Erythroblast (primary cell): Measurements from ENCODE around the gene USP31.

ENCODE experiments used
- DNase-seq, 2 experiments: peaks; one replicate each; lab custom pipeline; 2025; lab: John Stamatoyannopoulos, UW
- GATA1 ChIP-seq: IDR thresholded peaks from 2 replicates; pipeline ENCODE4 v1.6.1; 2011; ENCODE audit warnings: low read depth, mild to moderate bottlenecking, control low read depth, low read length, moderate library complexity
- POLR2A ChIP-seq: IDR thresholded peaks from 2 replicates; pipeline ENCODE4 v1.6.1; 2011; ENCODE audit warnings: mild to moderate bottlenecking, low read length

The USP31 gene

DNA sequence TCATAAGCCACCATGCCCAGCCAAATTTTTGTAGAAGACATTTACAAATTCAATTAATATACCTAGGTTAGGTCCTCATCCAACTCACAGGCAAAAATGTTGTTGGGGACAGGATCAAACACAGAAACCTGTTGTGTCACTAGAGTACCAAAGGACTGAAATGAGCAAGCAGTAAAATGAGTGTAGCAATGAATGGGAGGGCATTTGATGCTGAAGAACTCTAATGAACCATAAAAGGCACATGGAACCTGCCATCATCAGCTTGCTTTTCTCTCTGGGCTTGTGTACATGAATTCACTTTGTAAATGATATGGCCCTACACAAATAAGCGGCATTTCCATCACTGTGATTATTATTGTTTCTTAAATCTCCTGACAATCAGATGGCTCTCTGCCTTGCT is 17.8 kb downstream of the USP31 start:
- TF ChIP-seq GATA1 = no peak
- no peak for TF ChIP-seq POLR2A
- DNase-seq = no peak

DNA sequence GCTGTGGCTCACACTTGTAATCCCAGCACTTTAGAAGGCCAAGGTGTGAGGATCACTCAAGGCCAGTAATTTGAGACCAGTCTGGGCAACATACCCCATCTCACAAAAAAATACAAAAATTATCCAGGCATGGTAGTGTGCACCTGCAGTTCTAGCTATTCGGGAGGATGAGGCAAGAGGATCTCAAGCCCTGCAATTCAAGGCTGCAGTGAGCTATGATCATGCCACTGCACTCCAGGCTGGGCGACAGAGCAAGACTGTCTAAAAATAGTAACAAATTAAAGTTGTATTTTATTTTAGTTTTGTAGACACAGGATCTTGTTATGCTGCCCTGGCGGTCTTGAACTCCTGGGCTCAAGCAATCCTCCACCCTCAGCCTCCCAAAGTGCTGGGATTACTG is 18.2 kb downstream of the USP31 start:
- no peak for TF ChIP-seq POLR2A
- TF ChIP-seq GATA1 = no peak
- DNase-seq = no peak

DNA sequence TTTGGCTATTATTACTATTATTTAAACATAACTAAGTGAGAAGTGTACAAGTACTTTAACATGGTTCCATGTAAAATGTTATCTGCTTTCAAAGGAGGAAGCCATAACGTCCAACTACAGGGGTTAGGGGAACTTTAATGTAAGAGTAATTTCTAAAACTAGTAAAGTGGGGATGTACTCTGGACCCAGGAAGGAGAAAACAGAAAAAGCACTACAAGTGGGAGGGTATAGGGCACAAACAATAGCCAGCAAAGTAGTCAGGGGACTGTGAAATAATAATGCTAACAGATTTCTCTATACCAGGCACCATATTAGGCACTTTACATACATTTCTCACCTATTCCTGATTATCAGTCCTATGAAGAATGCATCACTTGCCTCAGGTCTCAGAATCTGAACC is 19.6 kb downstream of the USP31 start:
- no peak for DNase-seq
- TF ChIP-seq GATA1 = no peak
- TF ChIP-seq POLR2A = no peak

DNA sequence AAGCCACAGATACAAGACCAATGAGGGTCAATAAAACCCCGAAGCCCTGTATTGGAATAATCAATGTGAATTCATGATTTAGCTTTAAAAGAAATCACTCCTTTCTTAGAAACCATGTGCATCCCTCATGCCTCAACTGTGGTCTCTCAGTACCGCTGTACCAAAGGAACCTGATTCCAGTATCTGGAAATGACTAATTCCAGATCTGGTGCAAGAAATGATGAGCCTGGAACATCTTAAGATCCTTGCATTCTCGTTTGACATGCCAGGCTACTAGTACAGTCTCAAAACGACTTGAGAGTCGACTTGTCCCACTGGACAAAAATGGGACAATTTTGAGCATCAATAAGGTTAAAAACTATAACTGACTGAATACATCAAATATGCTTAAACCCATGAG is 21.2 kb downstream of the USP31 start:
- DNase-seq = no peak
- TF ChIP-seq GATA1 = no peak
- no peak for TF ChIP-seq POLR2A

DNA sequence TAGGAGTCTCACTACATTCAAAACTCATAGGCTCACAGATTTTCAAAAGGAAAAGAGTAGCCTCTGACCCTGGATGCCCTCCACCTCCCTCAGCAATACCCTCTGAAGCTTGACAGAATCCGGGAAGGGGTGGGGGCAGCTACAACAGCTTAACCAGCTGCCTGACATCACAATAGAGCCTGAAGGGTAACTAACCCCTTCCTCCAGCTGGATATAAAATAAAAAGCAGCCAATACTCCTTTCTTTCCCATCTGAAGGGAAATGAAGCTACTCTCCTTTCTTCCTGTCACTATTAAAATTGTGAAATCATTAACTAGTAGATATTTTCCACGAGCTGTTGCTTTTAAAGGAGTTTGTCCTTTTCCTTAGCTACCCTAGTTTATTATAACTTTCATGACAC is 24.0 kb downstream of the USP31 start:
- TF ChIP-seq GATA1 (no peak), POLR2A (no peak)
- DNase-seq = no peak

DNA sequence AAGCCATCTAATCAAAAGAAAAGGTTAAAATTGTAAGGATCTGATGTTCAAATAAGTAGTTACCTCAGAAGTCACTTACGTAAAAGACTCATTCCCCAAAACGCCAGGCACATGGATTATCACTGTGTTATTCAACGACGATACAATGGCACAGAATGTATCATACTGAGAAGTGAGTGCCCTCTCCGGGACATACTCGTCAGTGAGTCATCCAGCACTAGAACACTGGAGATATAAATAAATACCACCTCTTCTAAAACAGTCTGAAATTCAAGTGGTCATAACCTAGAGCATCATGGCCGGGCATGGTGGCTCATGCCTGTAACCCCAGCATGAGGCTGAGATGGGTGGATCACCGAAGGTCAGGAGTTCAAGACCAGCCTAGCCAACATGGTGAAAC is 24.9 kb downstream of the USP31 start:
- TF ChIP-seq POLR2A = no peak
- no peak for TF ChIP-seq GATA1
- DNase-seq = no peak

DNA sequence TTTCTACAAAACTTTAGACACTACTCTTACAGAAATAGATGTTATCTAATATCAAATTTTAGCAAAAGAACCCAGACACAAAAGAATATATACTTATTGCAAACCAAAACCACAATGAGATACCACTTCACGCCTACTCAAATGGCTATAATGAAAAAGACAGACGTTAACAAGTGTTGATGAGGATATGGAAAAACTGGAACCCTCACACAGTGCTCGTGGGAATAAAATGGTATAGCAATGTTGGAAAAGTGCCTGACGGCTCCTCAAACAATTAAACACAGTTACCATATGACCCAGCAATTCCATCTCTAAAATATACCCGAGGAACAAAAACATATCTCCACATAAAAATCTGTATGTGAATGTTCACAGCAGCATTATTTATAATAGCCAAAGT is 27.1 kb downstream of the USP31 start:
- TF ChIP-seq GATA1 (no peak), POLR2A (no peak)
- no peak for DNase-seq

DNA sequence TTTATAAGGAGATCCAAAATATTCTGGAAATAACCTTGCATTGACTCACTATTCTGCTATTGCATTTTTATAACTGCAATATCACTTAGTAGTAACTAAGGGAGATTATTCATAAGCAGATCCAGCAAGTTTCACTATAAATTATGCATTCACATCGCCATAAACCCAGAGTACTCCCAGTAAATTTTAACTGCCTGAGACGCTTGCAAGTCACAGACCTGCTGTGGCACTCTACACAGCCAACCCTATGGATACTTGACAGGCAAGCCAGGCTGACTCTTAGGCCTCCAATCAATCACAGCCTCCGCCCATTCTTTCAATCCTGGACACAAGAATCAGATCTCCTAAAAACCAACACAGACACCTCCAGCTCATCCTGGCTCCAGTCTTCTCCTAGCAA is 28.2 kb downstream of the USP31 start:
- no peak for DNase-seq
- TF ChIP-seq GATA1 (no peak), POLR2A (no peak)

DNA sequence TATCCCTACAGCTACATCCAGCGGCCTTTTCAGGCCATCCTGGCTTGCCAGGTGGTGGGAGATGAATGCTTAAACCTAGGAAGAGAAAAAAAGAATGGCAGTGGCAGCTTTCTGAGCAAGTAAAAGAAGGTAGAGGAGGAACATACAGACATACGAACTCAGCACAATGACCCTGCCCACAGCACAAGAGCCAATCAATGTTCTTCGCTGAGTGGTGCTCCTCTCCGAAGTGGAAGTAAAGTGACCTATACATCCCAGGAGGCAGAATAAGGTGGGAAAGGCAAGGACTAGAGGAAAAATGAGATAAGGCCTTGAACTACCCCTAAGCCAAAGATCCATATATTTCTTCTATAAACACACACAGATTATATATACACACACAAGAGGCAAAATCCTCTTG is 28.7 kb downstream of the USP31 start:
- no peak for TF ChIP-seq GATA1
- no peak for TF ChIP-seq POLR2A

DNA sequence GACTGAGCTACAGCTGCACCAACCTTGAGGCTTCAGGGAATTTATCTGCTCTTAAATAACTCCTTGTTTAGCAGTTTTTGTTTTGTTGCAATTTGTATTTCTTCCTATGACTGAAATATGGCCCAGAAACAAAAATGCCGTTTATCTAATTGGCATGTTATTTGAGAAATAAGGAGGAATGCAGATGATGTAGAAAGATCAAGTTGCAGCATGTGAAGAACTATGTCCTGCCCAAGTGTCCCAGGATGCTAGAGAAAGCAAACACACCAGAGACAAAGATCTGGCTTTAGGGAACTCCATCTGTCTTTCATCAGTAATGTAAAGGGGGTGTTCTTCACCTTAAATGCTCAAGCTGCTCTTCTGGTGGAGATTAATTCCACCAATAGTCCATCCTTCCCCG is 29.7 kb downstream of the USP31 start:
- TF ChIP-seq GATA1 = no peak
- no peak for TF ChIP-seq POLR2A
- no peak for DNase-seq

More for the DNA sequence above, 28.7 kb downstream of the USP31 start:
- no peak for DNase-seq

DNA sequence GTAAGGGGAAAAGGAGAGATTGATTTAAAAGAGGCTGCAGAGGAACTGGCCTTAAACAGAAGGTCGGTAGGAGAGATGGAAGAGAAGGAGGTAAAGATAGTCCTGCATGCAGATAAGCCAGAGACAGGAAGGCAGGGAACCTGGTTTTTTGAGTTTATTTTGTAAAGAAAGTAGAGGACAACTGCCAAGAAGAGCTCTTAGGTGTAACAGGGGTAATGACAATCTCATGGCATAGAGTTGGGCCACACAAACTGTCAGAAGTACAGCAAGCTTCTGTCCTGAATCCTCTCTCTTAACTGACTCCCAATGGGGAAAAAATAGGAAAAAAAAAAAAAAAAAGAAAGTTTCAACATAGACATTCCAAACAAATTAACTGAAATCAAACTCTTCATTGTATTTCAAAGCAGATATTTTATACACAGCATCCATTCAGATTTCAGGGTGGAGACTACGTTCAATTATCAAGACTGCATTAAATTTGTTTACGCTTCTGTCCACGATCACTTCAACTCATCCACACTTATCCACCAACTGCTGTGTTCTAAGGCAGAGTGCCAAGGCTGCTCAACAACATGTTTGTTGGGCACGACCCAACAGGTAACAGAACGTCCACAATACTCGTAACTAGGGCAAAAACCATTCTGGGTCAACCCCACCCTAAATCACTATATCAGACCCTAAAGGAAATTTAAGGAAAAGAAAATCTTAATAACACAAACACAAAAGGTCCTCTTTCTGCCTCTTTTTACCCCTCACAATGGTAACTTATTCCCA is 34.9 kb downstream of the USP31 start:
- TF ChIP-seq GATA1 (no peak), POLR2A (no peak)
- DNase-seq = no peak

DNA sequence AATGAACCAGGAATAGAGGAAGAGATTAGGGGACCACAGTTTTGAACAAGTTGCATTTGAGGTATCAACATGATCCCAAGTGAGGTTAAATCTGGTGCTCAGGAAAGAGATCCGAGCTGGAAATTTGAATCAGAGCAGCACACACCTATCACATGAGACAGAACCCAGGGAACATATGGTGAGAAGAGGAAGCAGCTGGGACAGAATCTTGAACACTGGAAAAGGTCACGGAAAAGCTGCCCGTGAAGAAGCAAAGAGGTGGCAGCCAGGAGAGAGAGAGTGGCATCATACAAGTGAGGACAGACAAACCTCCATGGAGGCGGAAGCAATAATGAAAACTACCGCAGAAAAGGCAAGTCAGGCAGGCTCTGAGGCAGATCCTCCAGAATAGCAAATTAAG is 36.1 kb downstream of the USP31 start:
- no peak for TF ChIP-seq GATA1
- DNase-seq = no peak

DNA sequence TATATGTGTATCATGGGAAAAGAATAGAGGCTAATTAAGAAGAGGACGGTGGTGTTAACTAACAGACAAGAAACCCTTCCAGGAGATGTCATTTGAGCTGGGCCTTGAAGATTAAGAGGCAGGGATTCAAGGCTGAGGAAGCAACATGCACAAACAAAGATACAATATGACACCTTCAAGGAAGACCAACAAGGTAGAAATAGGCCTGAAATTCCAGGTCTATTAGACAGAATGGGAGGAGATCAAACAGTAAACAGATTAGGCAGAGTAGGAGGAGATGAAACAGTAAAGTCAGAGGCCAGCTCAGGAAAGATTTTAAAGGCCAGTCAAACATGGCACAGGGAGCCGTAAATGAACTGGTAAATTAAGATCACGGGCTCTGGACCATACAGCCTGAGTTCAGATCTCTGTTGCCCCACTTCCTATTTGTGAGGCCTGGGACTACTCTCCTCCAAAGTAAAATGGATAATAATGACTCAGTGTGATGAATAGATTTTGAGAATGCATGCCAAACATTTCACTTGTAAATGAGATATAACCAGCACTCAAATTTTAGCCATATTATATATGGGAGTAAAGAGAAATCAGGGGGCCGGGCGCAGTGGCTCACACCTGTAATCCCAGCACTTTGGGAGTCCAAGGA is 38.9 kb downstream of the USP31 start:
- TF ChIP-seq GATA1 = no peak
- no peak for DNase-seq

DNA sequence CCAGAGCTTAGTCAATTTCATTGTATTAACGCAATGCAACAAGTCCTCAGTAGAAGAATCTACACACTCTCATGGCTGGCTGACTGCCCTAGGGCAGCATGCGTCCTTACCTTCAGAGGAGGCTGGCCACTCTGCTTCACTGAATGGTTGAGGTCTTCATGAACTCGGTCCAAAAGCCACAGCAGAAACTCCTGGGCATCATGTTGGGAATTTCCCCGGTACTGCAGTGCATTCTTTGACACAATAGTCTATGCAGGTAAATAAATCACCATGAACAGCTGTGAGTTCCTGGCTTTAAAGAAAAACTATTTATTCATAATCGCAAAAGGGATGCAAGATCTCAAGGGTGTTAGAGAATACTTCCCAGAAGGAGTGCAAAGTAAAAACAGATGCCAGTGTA is 41.3 kb downstream of the USP31 start:
- TF ChIP-seq GATA1 = no peak
- TF ChIP-seq POLR2A = no peak
- no peak for DNase-seq

DNA sequence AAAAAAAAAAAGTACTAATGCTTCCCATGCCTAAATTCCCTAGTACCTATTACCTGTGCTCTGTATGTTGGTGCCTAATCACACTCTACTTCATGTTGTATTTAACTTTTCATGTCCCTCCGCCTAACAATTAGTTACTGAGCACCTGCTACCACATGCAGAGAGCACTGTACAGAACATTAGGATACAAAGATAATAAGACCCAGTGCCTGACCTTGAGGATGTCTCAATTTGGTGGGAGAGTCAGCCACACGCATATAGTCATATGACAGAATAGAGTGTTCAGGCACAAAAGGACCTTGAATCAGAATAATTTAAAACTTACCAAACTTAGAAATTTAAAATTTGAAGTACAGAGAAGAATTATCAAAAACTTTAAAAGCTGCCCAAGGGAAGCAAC is 42.1 kb downstream of the USP31 start:
- no peak for TF ChIP-seq POLR2A
- no peak for TF ChIP-seq GATA1
- DNase-seq = no peak
